Measurements from ENCODE around the gene FAM53B. TPM values are rescaled to one million over a fixed set of nuclear protein-coding genes. Genes with fewer than 3 reads are reported as not detected.

FAM53B gene
- total and polyA plus RNA-seq, 8 donors: 5.7 to 46.9 (median 11.4) TPM

- WGBS, 5 donors: 81 to 94% (median 85%) methylated on average over 7 to 14 of the region's 14 CpGs
- Histone ChIP-seq H3K4me3 (no peak overlapping the region), H3K27me3 (no peaks in the 10 kb centered on the region), H3K27ac (peak overlapping the region; percentile 7 to 80 (median 51)), H3K9me3 (no peaks in the 10 kb centered on the region), H3K36me3 (peaks cover 0 to 10% (median 5%) of the 10 kb centered on the region in 4 donors), H3K4me1 (peaks cover 49 to 100% (median 66%) of the 10 kb centered on the region in 4 donors)
- DNase-seq: no peak
- no peak for TF ChIP-seq POLR2AphosphoS5 (IDR thresholded peaks at IDR 0.05)
- TF ChIP-seq CTCF (IDR thresholded peaks at IDR 0.05): no peak
- no peak for TF ChIP-seq POLR2A (IDR thresholded peaks at IDR 0.05)
- TF ChIP-seq EP300 (IDR thresholded peaks at IDR 0.05): no peak
- intact Hi-C loops (cut with DNase I; ENCODE audit: low total_unique reads): no loop called here
These were observed 92.7 kb downstream of the FAM53B start for GRCh38 chr10:124651402-124651891.

GRCh38 chr10:124650820-124651401, 93.3 kb downstream of the FAM53B start:
- no peak for DNase-seq
- Histone ChIP-seq H3K27me3 (no peaks in the 10 kb centered on the region), H3K36me3 (peaks cover 0 to 7% (median 2%) of the 10 kb centered on the region in 4 donors), H3K4me3 (no peak overlapping the region), H3K27ac (peak overlapping the region; percentile 7 to 80 (median 51)), H3K4me1 (peaks cover 55 to 100% (median 72%) of the 10 kb centered on the region in 4 donors), H3K9me3 (no peaks in the 10 kb centered on the region)
- no peak for TF ChIP-seq EP300 (IDR thresholded peaks at IDR 0.05)
- TF ChIP-seq CTCF (IDR thresholded peaks at IDR 0.05): no peak
- TF ChIP-seq POLR2A (IDR thresholded peaks at IDR 0.05): no peak
- TF ChIP-seq POLR2AphosphoS5 (IDR thresholded peaks at IDR 0.05): no peak
- WGBS, 5 donors: 71 to 84% (median 82%) methylated on average over 13 of the region's 13 CpGs
- intact Hi-C loops (cut with DNase I; ENCODE audit: low total_unique reads): no loop called here

- 91 to 95% (median 93%) methylated on average over 12 of the region's 12 CpGs for WGBS, 5 donors
These were observed 93.9 kb downstream of the FAM53B start for GRCh38 chr10:124650263-124650662.

GRCh38 chr10:124649214-124649613, 95.0 kb downstream of the FAM53B start:
- H3K9me3 ChIP-seq: no peaks in the 10 kb centered on the region
- H3K27me3 ChIP-seq: no peaks in the 10 kb centered on the region
- H3K4me3 ChIP-seq: no peak overlapping the region
- intact Hi-C loops (cut with DNase I; ENCODE audit: low total_unique reads): no loop called here
- H3K36me3 ChIP-seq: peaks cover 0 to 5% (median 0%) of the 10 kb centered on the region in 4 donors
- 32 to 58% (median 45%) methylated on average over 5 of the region's 5 CpGs for WGBS, 5 donors
- DNase-seq: no peak
- TF ChIP-seq POLR2A (IDR thresholded peaks at IDR 0.05) (no peak), POLR2AphosphoS5 (IDR thresholded peaks at IDR 0.05) (no peak), EP300 (IDR thresholded peaks at IDR 0.05) (no peak), CTCF (IDR thresholded peaks at IDR 0.05) (no peak)
- peak overlapping the region in 4 of 5 donors; percentile 62 to 80 (median 72) for H3K27ac ChIP-seq
- H3K4me1 ChIP-seq: peaks cover 60 to 100% (median 86%) of the 10 kb centered on the region in 4 donors

More at GRCh38 chr10:124650263-124650662, 93.9 kb downstream of the FAM53B start:
- peaks cover 60 to 100% (median 77%) of the 10 kb centered on the region in 4 donors for H3K4me1 ChIP-seq
- H3K4me3 ChIP-seq: no peak overlapping the region
- peak overlapping the region in 3 of 5 donors; percentile 68 to 80 (median 77) for H3K27ac ChIP-seq
- H3K9me3 ChIP-seq: no peaks in the 10 kb centered on the region
- no peaks in the 10 kb centered on the region for H3K27me3 ChIP-seq
- DNase-seq: no peak
- TF ChIP-seq CTCF (IDR thresholded peaks at IDR 0.05): no peak
- no peak for TF ChIP-seq POLR2A (IDR thresholded peaks at IDR 0.05)
- TF ChIP-seq POLR2AphosphoS5 (IDR thresholded peaks at IDR 0.05): no peak
- TF ChIP-seq EP300 (IDR thresholded peaks at IDR 0.05): no peak
- intact Hi-C loops (cut with DNase I; ENCODE audit: low total_unique reads): no loop called here
- peaks cover 0 to 5% (median under 1%) of the 10 kb centered on the region in 4 donors for H3K36me3 ChIP-seq
